HG02970 (cell line): Measurements from ENCODE around the gene PTGS2.
"Not testable (repeated sequence)": the region's sequence is repeated elsewhere in the genome, so short reads cannot be mapped to it uniquely, and the experiment has no call there.

Experiments used
- ATAC-seq: cut with Tn5 transposase; IDR thresholded peaks from one replicate; pipeline ENCODE4 v1.9.1; 2021; ENCODE audit warnings: mild to moderate bottlenecking, moderate library complexity, moderate number of reproducible peaks; ENCODE audit not compliant: unreplicated experiment, low FRiP score

The PTGS2 gene

DNA sequence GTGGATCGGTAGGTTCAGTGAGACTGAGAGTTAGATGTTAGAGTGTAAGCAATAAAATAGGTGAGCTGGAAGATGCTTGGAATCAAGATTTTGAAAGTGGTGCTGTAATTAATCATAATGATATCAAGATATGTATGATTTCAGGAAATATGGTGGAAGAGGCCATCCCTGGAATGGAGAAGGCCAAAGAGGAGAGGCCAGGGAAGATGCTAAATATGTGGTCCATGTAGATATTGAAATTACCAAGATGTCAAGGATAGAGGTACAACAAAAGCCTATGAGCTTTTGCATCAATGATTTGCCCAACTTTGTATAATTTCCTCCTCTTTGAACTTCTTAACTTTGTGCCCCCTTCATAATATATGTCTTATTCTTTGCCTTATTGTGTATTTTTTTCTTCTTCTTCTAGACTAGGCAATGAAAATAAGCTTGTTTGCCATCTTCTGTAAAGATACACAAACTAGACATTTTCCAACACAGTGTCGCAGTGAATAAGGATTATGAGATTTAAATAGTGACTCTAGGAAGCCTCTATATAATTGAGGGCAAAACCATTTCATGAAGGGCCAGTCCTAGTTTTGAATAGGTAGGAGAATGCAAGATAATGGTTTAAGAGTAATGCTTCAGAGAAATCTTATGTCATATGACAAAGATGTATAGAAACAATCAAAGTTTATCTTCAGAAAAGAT lies 8.9 kb downstream of the PTGS2 start:
- no peak for ATAC-seq

GRCh38 chr1:186670297-186671135 lies 9.7 kb downstream of the PTGS2 start:
- ATAC-seq: no peak

GRCh38 chr1:186669784-186670183 lies 10.4 kb downstream of the PTGS2 start:
- not testable (repeated sequence) for ATAC-seq

- ATAC-seq: not testable (repeated sequence)
Measured at GRCh38 chr1:186664217-186664616, 16.0 kb downstream of the PTGS2 start.

- no peak for ATAC-seq
Measured at GRCh38 chr1:186662752-186663151, 17.5 kb downstream of the PTGS2 start.

DNA sequence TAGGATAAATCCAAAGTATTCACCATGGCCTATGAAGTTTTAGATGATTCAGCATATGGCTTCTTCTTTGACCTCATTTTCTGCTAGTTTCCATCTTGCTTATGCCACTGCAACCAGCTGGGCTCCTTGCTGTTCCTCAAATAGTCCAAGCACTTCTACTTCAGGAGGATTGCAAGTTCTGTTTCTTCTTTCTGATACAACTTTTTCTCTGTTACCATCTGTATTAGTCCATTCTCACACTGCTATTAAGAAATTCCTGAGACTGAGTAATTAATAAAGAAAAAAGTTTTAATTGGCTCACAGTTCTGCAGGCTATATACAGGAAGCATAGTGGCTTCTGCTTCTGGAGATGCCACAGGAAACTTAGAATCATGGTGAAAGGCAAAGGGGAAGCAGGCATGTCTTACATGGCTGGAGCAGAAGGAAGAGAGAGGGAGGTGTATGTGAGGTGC lies 20.3 kb downstream of the PTGS2 start:
- ATAC-seq: no peak

- no peak for ATAC-seq
Measured at GRCh38 chr1:186658999-186659398, 21.2 kb downstream of the PTGS2 start.

- ATAC-seq: no peak
Measured at GRCh38 chr1:186657481-186657880, 22.7 kb downstream of the PTGS2 start.

- no peak for ATAC-seq
Measured at GRCh38 chr1:186655876-186656275, 24.3 kb downstream of the PTGS2 start.

DNA sequence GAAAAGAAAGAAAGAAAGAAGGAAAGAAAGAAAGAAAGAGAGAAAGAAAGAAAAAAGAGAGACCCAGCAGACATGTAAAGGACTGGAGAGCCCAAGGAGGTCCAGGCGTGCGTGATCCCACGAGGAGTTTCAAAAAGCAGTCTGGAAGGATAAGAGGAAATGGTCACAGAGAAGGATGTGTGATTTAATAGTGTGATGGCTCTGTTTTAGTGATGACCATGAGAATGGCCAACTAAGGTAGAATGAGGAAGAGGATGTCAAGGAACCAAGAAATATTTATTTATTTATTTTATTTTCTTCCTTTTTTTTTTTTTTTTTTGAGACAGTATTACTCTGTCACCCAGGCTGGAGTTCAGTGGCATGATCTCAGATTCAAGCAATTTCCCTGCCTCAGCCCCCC lies 25.5 kb downstream of the PTGS2 start:
- ATAC-seq: no peak

GRCh38 chr1:186653312-186653711 lies 26.9 kb downstream of the PTGS2 start:
- ATAC-seq: no peak

DNA sequence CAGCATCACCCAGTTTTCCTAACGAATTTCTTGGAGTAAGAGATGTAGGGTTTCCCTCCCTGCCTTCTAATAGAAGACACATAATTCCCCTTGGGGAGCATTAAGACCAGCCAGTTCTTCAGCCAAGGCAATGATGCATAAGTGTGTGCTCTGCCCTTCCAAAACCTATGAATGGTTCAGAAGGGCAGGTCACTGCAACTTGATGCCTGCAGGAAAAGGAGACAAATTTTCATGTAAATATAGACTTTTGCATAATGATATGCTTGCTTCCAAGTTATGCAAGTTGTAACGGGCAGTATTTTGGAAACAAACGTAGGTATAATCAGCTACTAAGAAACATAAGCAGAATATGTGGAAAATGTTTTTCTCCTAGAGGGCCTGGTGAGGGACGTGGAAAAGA lies 31.6 kb downstream of the PTGS2 start:
- ATAC-seq: no peak

GRCh38 chr1:186647985-186648384 lies 32.2 kb downstream of the PTGS2 start:
- ATAC-seq: not testable (repeated sequence)

DNA sequence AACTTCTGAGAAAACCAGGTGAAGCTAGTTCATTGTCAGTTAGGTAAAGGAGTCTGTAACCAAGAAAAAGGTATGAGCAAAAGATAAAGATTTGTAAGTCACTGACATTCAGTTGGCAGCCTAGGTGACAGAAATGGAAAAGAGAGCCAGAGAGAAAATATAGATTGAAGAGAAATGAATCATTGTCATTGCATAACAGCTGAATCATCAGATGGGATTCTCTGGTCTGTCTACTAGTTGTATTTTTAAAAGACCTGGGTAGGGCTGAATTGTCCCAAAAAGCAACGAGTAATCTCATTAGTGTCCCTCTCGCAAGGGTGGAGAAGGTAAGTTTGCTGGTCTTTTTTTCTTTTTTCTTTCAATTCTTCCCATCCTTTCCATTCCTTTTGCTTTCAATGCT lies 36.6 kb downstream of the PTGS2 start:
- ATAC-seq: no peak

DNA sequence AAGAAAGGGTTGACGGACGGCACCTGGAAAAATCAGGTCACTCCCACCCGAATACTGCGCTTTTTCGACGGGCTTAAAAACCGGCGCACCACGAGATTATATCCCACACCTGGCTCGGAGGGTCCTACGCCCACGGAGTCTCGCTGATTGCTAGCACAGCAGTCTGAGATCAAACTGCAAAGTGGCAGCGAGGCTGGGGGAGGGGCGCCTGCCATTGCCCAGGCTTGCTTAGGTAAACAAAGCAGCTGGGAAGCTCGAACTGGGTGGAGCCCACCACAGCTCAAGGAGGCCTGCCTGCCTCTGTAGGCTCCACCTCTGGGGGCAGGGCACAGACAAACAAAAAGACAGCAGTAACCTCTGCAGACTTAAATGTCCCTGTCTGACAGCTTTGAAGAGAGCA lies 42.7 kb downstream of the PTGS2 start:
- ATAC-seq: not testable (repeated sequence)

- ATAC-seq: no peak
Measured at GRCh38 chr1:186636786-186637185, 43.4 kb downstream of the PTGS2 start.

DNA sequence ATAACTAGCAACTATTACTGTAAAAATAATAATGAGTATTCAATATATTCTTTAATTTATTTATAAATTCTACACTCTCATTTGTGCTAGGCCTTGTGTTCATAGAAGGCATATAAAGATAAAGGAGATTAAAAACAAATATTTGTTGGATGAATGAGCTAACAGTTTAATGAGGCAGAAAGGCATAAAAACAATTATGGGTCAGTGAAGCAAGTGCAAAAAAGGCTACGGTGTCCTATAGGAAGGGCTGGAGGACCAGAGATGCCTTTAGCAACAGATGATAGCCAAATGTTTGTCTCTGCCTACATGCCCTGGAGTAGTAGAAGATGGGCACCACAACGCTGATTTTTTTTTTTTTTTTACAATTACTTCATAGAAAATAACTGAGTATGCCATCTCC lies 45.7 kb downstream of the PTGS2 start:
- no peak for ATAC-seq

- no peak for ATAC-seq
Measured at GRCh38 chr1:186633116-186633515, 47.1 kb downstream of the PTGS2 start.

DNA sequence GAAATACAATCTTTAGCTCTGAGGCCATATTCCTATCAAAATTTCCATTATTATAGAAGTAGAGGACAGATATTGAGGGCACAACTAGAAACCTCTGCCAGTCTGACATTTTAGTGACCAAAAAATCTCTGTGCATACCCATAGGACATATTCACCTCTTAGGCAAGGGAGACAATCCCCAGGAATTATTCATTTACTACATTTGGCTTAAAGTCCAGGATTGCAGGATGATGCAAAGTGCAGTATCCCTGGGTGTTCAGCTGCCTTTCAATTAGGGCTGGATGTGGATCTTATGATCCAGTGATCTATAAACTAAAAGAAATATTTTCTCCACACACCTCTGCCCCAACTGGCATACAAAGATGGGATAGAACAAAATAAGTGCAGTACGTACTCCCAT lies 50.9 kb downstream of the PTGS2 start:
- ATAC-seq: no peak

GRCh38 chr1:186628910-186629309 lies 51.3 kb downstream of the PTGS2 start:
- no peak for ATAC-seq

DNA sequence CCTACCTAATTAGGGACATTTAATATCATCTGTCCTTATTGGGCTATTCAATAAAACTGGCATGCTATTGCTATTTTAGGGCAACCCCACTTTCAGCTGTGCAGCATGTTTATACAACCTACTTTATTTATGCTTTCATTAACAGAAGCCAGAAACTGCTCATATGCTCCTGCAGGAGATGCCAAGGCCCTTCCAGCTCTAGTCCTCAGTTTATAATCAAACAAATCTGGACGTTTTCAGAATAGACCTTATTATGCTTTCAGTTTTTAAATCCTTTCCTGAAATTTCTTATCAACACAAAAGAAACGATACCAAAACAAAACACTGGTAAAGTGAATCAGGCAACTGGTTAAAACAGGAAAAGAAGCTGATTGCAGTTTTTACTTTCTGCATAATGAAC lies 53.2 kb downstream of the PTGS2 start:
- ATAC-seq: no peak
